T47D (cell line): ENCODE results near the gene MARCKSL1.
"Not testable (repeated sequence)": the region's sequence is repeated elsewhere in the genome, so short reads cannot be mapped to it uniquely, and the experiment has no call there.

Experiments used
- DNase-seq, 2 experiments: peaks; one replicate each; pipeline versions ENCODE4 v3.0.0 to v3.0.0-alpha.2; 2011 to 2012; ENCODE audit warnings: low read depth in 1 of 2, low spot score in 1 of 2
- JUND ChIP-seq: IDR thresholded peaks from 2 replicates; pipeline ENCODE4 v1.6.1; 2012; ENCODE audit warnings: low read depth
- in situ Hi-C: cut with HindIII; loops from 2 replicates; pipeline ENCODE4 v1.10.0; 2016; ENCODE audit warnings: low sequenced_read_pairs, low pct_unique_long_range_greater_than_20kb

Gene MARCKSL1

DNA sequence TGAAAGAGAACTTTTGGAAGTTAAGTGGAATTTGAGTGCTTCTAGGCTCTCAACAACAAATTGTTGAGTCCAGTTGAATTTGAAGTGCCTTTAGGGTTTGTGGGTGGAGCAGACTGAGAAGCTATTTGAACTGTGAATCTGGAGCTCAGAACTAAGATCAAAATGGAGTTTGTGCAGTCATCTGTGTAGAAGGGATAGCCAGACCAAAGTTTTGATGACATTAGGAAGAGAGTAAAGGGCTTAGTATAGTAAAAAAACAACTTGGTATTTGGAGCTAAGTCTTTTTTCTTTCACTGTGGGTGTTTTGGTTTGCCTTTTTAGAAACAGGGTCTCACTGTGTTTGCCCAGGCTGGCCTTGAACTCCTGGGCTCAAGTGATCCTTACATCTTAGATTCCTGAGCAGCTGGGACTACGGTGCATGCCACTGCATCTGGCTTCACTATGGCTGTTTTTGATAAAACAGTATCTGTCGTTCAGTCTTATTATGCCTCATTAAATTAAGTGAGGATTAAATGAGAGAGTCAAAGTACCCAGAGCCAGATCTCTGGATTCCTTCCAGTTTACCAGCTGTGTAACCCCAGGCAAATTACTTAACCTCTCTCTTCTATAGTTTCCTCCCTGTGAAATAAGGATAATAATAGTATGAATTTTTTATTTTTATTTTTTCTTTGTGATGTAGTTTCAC lies 24.2 kb downstream of the MARCKSL1 start:
- in situ Hi-C loops, result no loop called here
- no peak for TF ChIP-seq JUND
- no peak for DNase-seq

DNA sequence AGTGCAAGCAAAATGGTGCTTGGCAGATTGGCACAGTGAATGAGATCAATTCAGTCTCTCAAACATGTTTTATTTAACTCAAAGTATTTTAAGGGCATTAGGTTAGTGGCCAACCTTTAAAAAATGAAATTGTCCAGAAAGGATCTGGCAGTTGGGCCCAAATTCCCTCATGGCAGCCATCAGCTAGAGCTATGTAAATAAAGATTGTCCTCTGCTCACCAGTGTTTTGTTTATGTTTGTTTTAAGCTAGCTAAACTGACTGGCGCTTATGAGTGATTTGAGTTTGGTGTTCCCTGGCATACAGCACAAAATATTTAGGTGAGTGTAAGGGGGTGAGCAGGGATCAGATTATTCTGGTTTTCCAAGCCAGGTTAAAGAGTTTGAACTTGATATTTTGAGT lies 26.1 kb downstream of the MARCKSL1 start:
- in situ Hi-C loops, result no loop called here
- DNase-seq, result no peak
- TF ChIP-seq JUND, result no peak

DNA sequence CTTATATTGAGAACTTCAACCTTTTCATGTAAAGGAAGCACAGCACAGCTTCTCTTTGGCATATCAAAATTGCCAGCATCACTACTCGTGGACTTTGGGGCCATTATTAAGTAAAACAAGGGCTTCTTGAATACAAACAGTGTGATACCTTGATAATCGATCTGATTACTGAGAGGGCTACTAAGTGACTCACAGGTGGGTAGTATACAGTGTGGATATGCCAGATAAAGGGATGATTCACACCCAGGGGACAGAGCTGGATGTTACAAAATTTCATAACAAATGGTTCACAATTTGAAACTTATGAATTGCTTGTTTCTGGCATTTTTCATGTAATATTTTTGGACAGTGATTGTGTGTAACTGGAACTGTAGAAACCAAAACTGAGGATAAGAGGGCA lies 28.7 kb downstream of the MARCKSL1 start:
- no peak for TF ChIP-seq JUND
- in situ Hi-C loops, result no loop called here
- DNase-seq, result no peak

DNA sequence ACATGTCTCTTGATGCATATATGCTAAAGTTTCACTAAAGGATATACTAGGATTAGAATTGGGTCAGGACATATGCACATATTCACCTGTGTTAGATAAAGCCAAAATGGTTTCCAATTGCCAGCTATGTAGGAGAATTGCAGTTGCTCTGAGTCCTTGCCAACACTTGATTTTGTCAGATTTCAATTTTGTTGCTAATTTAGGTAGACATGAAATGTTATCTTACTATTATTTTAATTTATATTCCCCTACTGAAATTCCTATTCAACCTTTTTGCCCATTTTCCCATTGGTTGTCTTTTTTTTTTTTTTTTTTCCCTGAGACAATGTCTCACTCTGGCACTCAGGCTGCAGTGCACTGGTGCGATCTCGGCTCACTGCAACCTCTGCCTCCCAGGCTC lies 30.7 kb downstream of the MARCKSL1 start:
- no peak for DNase-seq
- TF ChIP-seq JUND, result no peak
- in situ Hi-C loops, result no loop called here

GRCh38 chr1:32303997-32304622 lies 31.9 kb downstream of the MARCKSL1 start:
- DNase-seq, result no peak
- in situ Hi-C loops, result no loop called here
- no peak for TF ChIP-seq JUND

GRCh38 chr1:32303358-32303757 lies 32.7 kb downstream of the MARCKSL1 start:
- DNase-seq, result no peak
- in situ Hi-C loops, result no loop called here
- TF ChIP-seq JUND, result no peak

DNA sequence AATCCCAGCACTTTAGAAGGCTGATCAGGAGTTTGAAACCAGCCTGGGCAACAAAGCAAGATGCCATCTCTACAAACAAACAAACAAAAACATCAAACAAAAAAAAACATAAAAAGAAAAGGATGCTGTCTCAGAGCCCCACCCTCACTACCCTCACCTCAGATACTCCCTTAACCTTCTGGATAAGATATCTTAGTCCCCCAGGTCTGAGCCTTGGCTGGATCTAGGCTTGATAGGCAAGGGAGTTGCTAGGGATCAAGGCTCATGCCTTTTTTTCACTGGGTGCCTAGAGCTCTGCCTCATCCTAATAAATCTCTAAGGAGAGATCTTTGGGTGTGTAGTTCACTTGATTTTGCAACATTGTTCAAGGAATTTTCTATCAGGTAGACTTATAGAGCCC lies 36.7 kb downstream of the MARCKSL1 start:
- no peak for DNase-seq
- in situ Hi-C loops, result no loop called here
- no peak for TF ChIP-seq JUND

DNA sequence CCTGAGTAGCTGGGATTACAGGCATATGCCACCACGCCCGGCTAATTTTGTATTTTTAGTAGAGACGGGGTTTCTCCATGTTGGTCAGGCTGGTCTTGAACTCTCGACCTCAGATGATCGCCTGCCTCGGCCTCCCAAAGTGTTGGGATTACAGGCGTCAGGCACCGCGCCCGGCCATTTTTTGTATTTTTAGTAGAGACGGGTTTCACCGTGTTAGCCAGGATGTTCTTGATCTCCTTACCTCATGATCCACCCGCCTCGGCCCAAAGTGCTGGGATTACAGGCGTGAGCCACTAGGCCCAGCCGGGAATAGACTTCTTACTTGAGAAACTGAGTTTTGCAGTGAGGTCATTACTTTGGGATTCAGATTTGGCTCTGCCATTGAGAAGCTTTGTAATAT lies 37.8 kb downstream of the MARCKSL1 start:
- in situ Hi-C loops, DNase-seq: not testable (repeated sequence)

DNA sequence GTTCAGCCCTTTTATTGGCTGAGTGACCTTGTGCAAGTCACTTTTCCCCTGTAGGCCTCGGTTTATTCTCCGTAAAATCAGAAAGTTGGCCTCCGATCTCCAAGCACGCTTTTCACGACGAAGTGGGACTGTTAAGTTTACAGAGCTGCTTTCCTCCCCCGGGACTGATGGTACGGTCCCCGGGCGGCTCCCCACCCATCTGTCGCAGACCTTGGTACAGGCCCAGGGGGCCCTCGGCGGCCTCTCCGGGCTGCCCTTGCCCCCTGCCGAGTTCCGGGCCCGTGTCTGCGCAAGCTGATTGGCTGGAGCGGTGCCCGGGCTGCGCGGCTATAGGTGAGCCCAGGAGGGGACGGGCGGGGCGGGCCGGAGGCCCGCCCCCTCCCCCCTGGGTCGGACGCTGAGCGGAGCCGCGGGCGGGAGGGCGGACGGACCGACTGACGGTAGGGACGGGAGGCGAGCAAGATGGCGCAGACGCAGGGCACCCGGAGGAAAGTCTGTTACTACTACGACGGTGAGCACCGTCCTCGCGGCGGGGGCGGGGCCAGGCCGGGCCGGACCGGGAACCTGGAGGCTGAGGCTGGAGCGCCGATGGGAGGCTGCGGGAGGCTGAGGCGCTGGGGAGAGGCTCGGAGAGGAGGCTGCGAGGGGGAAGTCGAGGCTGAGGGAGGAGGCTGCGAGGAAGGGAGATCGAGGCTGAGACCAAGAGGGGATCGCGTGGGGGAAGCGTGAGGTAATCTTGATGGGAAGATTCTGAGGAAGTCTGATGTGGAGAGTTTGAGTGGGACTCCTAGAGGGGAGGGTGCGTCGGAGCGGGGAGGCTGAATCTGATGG lies 44.1 kb downstream of the MARCKSL1 start, which contains the start of gene HDAC1:
TSS of gene HDAC1 (plus strand) at position 376 of the 831 bp plus-strand sequence. CDS start at position 463, 87 bp downstream.
- in situ Hi-C loops, result no loop called here
- peak; percentile 90 to 96 for DNase-seq
- no peak for TF ChIP-seq JUND

- in situ Hi-C loops, result no loop called here
- peak in 1 of 2 experiments; percentile 17 for DNase-seq
- TF ChIP-seq JUND, result no peak
Measured at GRCh38 chr1:32291145-32291707, 44.8 kb downstream of the MARCKSL1 start.

- in situ Hi-C loops, result no loop called here
- DNase-seq, result no peak
- no peak for TF ChIP-seq JUND
Measured at GRCh38 chr1:32289256-32289655, 46.8 kb downstream of the MARCKSL1 start.

DNA sequence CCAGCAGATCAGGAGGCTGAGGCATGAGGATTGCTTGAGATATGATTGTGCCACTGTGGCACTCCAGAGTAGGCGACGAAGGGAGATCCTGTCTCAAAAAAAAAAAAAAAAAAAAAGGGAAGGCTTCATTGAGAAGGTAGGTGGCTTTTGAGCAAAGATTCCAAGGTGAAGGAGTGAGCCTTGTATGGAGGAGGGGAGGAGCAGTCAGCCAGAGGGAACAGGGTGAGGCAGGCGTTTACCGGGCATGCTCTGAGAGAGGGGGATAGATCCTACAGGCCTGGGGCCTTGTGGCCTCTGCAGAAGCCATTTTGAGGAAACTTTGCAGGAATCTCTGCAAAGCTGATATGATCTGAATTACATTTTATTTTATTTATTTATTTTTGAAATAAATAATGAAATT lies 49.3 kb downstream of the MARCKSL1 start:
- in situ Hi-C loops, result no loop called here
- DNase-seq, result no peak
- no peak for TF ChIP-seq JUND

- in situ Hi-C loops, result no loop called here
- TF ChIP-seq JUND, result no peak
- DNase-seq, result no peak
Measured at GRCh38 chr1:32285658-32286057, 50.4 kb downstream of the MARCKSL1 start.

- in situ Hi-C loops, DNase-seq: not testable (repeated sequence)
Measured at GRCh38 chr1:32284777-32285176, 51.3 kb downstream of the MARCKSL1 start.
